ENCODE measurements around the gene FOXQ1.

FOXQ1 gene

DNA sequence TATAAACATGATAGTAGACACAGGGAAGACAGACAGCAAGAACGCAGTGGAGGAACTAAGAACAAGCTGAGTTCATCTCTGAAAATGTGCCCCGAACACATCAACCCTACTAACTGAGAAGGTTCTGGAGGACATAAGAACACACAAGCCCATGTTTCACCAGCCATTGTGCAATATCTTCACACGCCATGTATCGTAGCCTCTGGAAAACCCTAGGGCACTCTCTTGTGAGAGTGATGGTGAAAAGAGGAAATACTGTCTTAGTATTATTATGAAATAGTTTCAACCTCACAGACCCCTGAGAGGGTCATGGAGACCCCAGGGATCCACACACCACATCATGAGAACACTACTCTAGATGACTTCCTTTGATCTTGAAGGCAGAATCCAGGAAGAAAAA, 51.4 kb downstream of the FOXQ1 start:
- no peak for DNase-seq (ENCODE audit: low read depth in 2 of 2)

DNA sequence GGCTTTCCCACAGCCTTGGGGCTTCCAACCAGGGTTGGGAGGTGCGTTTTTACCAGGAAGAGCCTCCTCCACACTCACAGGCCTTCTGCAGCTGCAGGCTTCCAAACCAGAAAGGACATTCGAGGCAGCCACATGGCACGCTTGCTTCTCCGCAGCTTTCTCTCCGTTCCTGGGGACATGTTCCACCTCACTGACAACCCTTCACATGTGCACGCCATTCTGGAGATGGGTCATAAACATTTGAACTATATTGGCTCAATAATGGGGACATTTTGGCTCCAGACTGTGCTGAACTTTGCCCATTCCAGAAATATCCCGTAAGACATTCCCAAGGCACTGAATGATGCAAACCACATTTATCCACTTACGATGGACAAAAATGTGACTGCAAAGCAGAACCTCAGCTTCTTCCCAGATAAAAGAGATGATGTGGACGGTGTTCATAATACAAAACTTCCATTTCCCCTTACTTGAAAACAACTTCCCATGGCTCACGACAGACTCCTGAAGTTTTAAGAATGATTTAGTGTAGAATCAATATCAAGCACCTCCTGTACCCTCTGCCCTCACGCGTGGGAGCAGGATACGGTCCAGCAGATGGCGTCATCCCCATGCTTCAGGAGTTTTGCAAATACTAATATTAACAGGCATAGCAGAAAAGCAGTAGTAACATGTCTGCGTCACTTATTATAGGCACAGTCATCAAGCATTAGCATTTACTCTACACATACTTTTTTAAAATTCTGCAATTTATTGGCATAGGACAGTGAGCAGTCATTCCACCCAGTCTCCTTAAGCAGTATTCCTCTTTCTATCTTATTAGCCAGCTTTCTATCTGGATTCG, 52.1 kb downstream of the FOXQ1 start:
- DNase-seq (ENCODE audit: low read depth in 2 of 2) = no peak

Measured in stimulated activated CD4-positive, alpha-beta T cell treated with anti-CD3 and anti-CD28 coated beads, Interleukin-1b, Interleukin-23, amount 100 ng/mL, for 4 hours (primary cell).